ENCODE measurements around the gene GAST. TPM values are rescaled to one million over a fixed set of nuclear protein-coding genes. Genes with fewer than 3 reads are reported as not detected.
A peak's percentile ranks its signal among the peaks of the same experiment; 100 is the strongest.

GAST gene
- total and polyA plus RNA-seq, 9 of the 15 experiments (the other 6 are each of a cell fraction or from before 2014, with no cell fraction given), result not detected

DNA sequence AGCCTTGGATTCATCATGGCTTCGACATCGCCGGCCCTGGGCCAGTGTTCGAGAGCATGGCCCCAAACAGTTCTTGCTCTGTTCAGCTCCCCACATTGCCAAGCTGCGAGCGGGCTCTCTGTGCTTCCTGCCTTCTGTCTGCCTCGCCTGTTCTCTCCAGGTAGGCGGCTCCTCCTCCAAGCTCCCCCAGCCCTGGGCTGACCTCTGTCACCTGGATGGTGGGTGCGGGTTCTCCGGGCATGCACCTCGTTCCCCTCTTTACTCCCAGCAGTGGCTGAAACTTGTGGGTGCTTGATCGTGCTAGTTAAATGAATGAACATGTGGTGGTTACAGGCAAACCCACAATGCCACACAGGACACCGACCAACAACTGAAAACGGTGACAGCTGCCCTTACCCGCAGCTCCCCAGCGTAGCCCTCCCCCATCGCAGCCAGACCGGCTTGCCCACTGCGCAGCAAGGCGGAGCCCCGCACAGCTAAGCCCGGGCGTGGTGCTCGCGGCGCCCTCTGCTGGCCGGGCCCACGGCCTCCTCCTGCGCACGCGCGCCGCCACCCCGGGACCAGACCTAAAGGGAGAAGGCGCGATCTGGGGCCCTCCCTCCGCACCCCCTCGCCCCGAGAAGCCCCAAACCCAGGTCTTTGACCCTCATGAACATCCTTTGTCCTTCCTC is 46.4 kb upstream of the GAST start (continued):
- TF ChIP-seq KDM1A (IDR thresholded peaks at IDR 0.05) (0 out of 4 replicates have a peak, but pooled peaks of 1 of the 2 experiments have one; percentile 6), NRF1 (conservative IDR thresholded peaks at IDR 0.05 in 1 of 2, IDR thresholded peaks at IDR 0.05 in 1 of 2) (peak; percentile 96 to 97), TFAP4 (CRISPR knock-in tag; IDR thresholded peaks at IDR 0.05; ENCODE audit: borderline replicate concordance) (peak; percentile 68; the same call in 1 of the 2 replicates), HNRNPLL (IDR thresholded peaks at IDR 0.05; ENCODE audit: low read depth, low read length, poor library complexity, severe bottlenecking) (peak; percentile 19), YY1 (IDR thresholded peaks at IDR 0.05; ENCODE audit: borderline replicate concordance in 1 of 3, control insufficient read depth in 1 of 3, extremely low read depth in 1 of 3, insufficient read depth in 3 of 3, insufficient read length in 1 of 3, insufficient replicate concordance in 2 of 3, low read depth in 1 of 3, low read length in 2 of 3) (peak in 2 of 3 experiments; percentile 45 to 68), HNRNPL (IDR thresholded peaks at IDR 0.05; ENCODE audit: low read depth, low read length) (peak; percentile 67; the same call in 1 of the 2 replicates), NONO (IDR thresholded peaks at IDR 0.05; ENCODE audit: low read depth in 2 of 2, low read length in 1 of 2) (peak in 1 of 2 experiments; percentile 61; a peak in 1 of 4 replicates), RBM34 (IDR thresholded peaks at IDR 0.05; ENCODE audit: borderline replicate concordance, insufficient read depth, low read length) (no peak), GMEB1 (CRISPR knock-in tag; IDR thresholded peaks at IDR 0.05) (peak; percentile 63), ZBTB40 (IDR thresholded peaks at IDR 0.05) (peak; percentile 35; the same call in 1 of the 2 replicates), ZBTB40 (CRISPR knock-in tag; IDR thresholded peaks at IDR 0.05) (no peak)
